Fibroblast of mammary gland (primary cell): ENCODE data around the gene TMEM44.

ENCODE experiments used
- DNase-seq: peaks from one replicate; pipeline ENCODE4 v3.0.0-alpha.2; 2010; ENCODE audit warnings: low read depth
- H3K4me3 ChIP-seq: 2 replicates; pipeline ENCODE4 v1.5.1; 2011; ENCODE audit warnings: low read depth, mild to moderate bottlenecking, low read length, moderate library complexity; ENCODE audit not compliant: control insufficient read depth
- TF ChIP-seq, protein P1 (sequence below): conservative IDR thresholded peaks from 2 replicates; pipeline ENCODE4 v1.5.1; 2011; ENCODE audit warnings: low read depth, low read length, inconsistent platforms; ENCODE audit not compliant: control insufficient read depth, insufficient read depth

TMEM44 gene

GRCh38 chr3:194675081-194675640, 41.9 kb upstream of the TMEM44 start:
- peak; percentile 58 for DNase-seq
- H3K4me3 ChIP-seq: peak overlapping the region; percentile 12
- TF ChIP-seq, protein P1, sequence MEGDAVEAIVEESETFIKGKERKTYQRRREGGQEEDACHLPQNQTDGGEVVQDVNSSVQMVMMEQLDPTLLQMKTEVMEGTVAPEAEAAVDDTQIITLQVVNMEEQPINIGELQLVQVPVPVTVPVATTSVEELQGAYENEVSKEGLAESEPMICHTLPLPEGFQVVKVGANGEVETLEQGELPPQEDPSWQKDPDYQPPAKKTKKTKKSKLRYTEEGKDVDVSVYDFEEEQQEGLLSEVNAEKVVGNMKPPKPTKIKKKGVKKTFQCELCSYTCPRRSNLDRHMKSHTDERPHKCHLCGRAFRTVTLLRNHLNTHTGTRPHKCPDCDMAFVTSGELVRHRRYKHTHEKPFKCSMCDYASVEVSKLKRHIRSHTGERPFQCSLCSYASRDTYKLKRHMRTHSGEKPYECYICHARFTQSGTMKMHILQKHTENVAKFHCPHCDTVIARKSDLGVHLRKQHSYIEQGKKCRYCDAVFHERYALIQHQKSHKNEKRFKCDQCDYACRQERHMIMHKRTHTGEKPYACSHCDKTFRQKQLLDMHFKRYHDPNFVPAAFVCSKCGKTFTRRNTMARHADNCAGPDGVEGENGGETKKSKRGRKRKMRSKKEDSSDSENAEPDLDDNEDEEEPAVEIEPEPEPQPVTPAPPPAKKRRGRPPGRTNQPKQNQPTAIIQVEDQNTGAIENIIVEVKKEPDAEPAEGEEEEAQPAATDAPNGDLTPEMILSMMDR: no peak

- TF ChIP-seq, protein P1: no peak
- peak; percentile 20 for DNase-seq
- H3K4me3 ChIP-seq: no peak overlapping the region
Measured at GRCh38 chr3:194673761-194674160, 40.5 kb upstream of the TMEM44 start.

DNA sequence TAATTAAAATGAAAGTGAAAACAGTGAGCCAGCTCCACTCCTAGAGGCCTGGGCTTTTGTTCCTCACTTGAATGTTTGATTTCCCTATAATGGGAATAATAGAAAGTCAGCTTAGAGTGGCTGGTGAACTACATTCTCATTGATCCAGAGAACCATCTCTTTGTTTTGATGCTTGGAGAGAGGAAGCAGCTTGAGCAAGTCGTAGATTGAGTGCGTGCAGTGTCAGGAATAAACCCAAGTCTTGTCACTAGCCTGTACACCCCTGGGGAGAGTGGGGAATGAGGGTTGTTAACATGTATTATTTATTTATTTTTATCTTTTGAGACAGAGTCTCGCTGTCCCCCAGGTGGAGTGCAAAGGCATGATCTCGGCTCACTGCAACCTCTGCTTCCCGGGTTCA, 39.7 kb upstream of the TMEM44 start:
- peak overlapping the region; percentile 98 for H3K4me3 ChIP-seq
- DNase-seq: peak; percentile 13
- TF ChIP-seq, protein P1: no peak

- peak; percentile 96 for DNase-seq
- TF ChIP-seq, protein P1: no peak
- peak within 1 kb of the TSS; percentile 98 for H3K4me3 ChIP-seq
Measured at GRCh38 chr3:194671900-194672808, 38.9 kb upstream of the TMEM44 start, which contains the start of gene LSG1. Gene LSG1, minus strand, starts transcription at chr3:194672191. Its CDS starts 29 bp downstream, at chr3:194672162.

- DNase-seq: peak; percentile 55
- TF ChIP-seq, protein P1: peak; percentile 62
- H3K4me3 ChIP-seq: peak overlapping the region; percentile 98
Measured at GRCh38 chr3:194671511-194671899, 38.3 kb upstream of the TMEM44 start.

DNA sequence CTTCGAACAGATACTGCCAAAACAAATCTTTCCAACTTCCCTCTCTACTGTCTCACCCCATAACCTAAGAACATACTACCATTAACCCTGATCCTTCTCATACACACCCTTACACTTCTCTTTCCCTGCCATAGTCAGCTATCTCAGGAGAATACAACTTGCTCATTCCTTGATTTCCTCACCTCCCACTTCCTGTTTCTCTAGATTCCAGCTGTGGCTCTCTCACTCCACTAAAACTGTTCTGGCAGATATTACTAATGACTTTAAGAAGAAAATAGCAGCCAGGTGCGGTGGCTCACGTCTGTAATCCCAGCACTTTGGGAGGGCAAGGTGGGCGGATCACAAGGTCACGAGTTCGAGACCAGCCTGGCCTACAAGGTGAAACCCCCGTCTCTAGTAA, 34.1 kb upstream of the TMEM44 start:
- DNase-seq: peak; percentile 47
- no peak overlapping the region for H3K4me3 ChIP-seq
- TF ChIP-seq, protein P1: no peak
